Heart right ventricle (tissue), 16 donors: ENCODE measurements around the gene NDUFA8. TPM values are rescaled to one million over a fixed set of nuclear protein-coding genes. Genes with fewer than 3 reads are reported as not detected.

Source experiments
- ATAC-seq, 8 donors: fragments of 200-7000 bp; cut with Tn5 transposase; one replicate each; pipeline ENCODE4 v1.9.1; 2020; ENCODE audit warnings: mild to moderate bottlenecking in 8 of 8, moderate library complexity in 8 of 8, moderate number of reproducible peaks in 1 of 8
- DNase-seq, 2 donors: peaks; one replicate each; pipeline ENCODE4 v3.0.0-alpha.2; 2020
- H3K27ac ChIP-seq, 10 donors: fragments of 200-600 bp; sonication (generic) in 2 of 10; one replicate each; pipeline versions ENCODE4 v1.5.0 to v1.8.0; 2020 to 2022; ENCODE audit warnings: mild to moderate bottlenecking in 3 of 10
- H3K27me3 ChIP-seq, 7 donors: fragments of 200-600 bp; one replicate each; pipeline ENCODE4 v1.8.0; 2021 to 2022; ENCODE audit warnings: mild to moderate bottlenecking in 2 of 7
- H3K36me3 ChIP-seq, 9 donors: fragments of 200-600 bp; sonication (generic) in 1 of 9; one replicate each; pipeline versions ENCODE4 v1.5.0 to v1.8.0; 2020 to 2022; ENCODE audit warnings: mild to moderate bottlenecking in 2 of 9
- H3K4me1 ChIP-seq, 9 donors: fragments of 200-600 bp; sonication (generic) in 1 of 9; one replicate each; pipeline versions ENCODE4 v1.5.0 to v1.8.0; 2020 to 2022; ENCODE audit warnings: mild to moderate bottlenecking in 4 of 9
- H3K4me3 ChIP-seq, 10 donors: fragments of 200-600 bp; sonication (generic) in 2 of 10; one replicate each; pipeline versions ENCODE4 v1.5.0 to v1.8.0; 2020 to 2022; ENCODE audit warnings: mild to moderate bottlenecking in 7 of 10, moderate library complexity in 2 of 10
- H3K9me3 ChIP-seq, 11 donors: fragments of 200-600 bp in 10 of 11; sonication (generic) in 2 of 11; one replicate each; pipeline versions ENCODE4 v1.5.0 to v1.8.0; 2013 to 2022; ENCODE audit warnings: mild to moderate bottlenecking in 2 of 11, control low read depth in 1 of 11, moderate library complexity in 1 of 11
- CTCF ChIP-seq, 9 donors: fragments of 200-600 bp; sonication (generic) in 2 of 9; IDR thresholded peaks; one replicate each; pipeline versions ENCODE4 v1.5.0 to v1.8.0; 2021 to 2022; ENCODE audit warnings: antibody characterized with exemption in 9 of 9, mild to moderate bottlenecking in 5 of 9, moderate library complexity in 1 of 9
- WGBS, 2 donors: extraction: QIAGEN DNeasy Blood & Tissue Kit; methylation state at CpG; one replicate each; pipeline ENCODE4 v1.1.7; 2013; ENCODE audit warnings: inconsistent platforms in 1 of 2; 5-methylcytosine and 5-hydroxymethylcytosine counted together
- intact Hi-C, 10 donors: fragments of 100-400 bp; cut with DNase I; formaldehyde crosslinking; loops; one replicate each; pipeline versions ENCODE4 v1.11.1 to v1.14.2; 2022
- microRNA-seq, 2 donors: library from miRNA; unstranded; fragments of <30 nt; microRNA quantifications; one replicate each; pipeline ENCODE4 v1.2.0, GENCODE V29; 2021
- polyA plus RNA-seq, 2 donors: library from polyadenylated mRNA; stranded (reverse); fragments of 200-250 nt; gene quantifications; one replicate each; pipeline ENCODE4 v1.2.3, GENCODE V29; 2013
- total RNA-seq, 10 donors: library from RNA; stranded (reverse); fragmentation: NEBNext Ultra II Directional in 3 of 10; extraction: Animal tissue kit (Norgen Biotek cat#: 25700) in 3 of 10; gene quantifications; one replicate each; pipeline versions ENCODE4 v1.2.1 to v1.2.4, GENCODE V29; 2021 to 2023
- donor health status: Arrhythmogenic right ventricular cardiomyopathy.
- donor health status: ischemic (EF 13 %, LVEDD 7.1; RV severe dilation, severe dysfunction).
- donor health status: healthy with polysubstance abuse.
- donor health status: DM: no; HTN: yes; CAD: no.
- donor health status: DM: no; HTN: no; CAD: no.
- donor health status: ischemic (EF 25% LVEDD 6.9; RV normal size, moderate dysfunction).
- donor health status: ischemic (EF 25% LVEDD 5.7; RV mildly dilated, moderate dysfunction).
- donor health status: healthy.
- donor health status: DM: yes; HTN: yes; CAD: no.
- donor health status: Ischemic cardiomyopathy.
- donor health status: ischemic (EF 35%, LVEDD 5.7; RV mildly dilated, moderate dysfunction).
- donor health status: nonischemic (EF 11% LVEDD 7.7; RV severe dilation, severe dysfunction).
- donor health status: DM: yes; HTN: yes; CAD: no.
- donor health status: PGD.
- donor health status: ischemic (EF 29% LVEDD 5.4; RV normal size, mild dysfunction).
- donor health status: nonischemic (EF 23%, LVEDD 6.1; RV moderate dilation, normal function).

The NDUFA8 gene
- total and polyA plus RNA-seq, 12 donors = 222 to 739 (median 313) TPM

- H3K36me3 ChIP-seq = no peaks in the 10 kb centered on the region
- TF ChIP-seq CTCF (IDR thresholded peaks at IDR 0.05) = peak; percentile 25 to 75 (median 66)
- peaks cover 0 to 2% (median 0%) of the 10 kb centered on the region in 7 donors for H3K27me3 ChIP-seq
- no peaks in the 10 kb centered on the region for H3K9me3 ChIP-seq
- peaks cover 14 to 42% (median 30%) of the 10 kb centered on the region in 9 donors for H3K4me1 ChIP-seq
- DNase-seq = peak in 1 of 2 donors; percentile 54
- no peak overlapping the region for H3K27ac ChIP-seq
- ATAC-seq = no peak
- intact Hi-C loops = loop anchor here in 7 of 10 donors (5.0 to 10.0 kb wide), 5 partner anchors 257 to 720 kb away; no protein-coding TSS in a partner anchor
- no peak overlapping the region for H3K4me3 ChIP-seq
- WGBS, 2 donors = 26 to 29% methylated on average over 14 of the region's 14 CpGs
Observed at GRCh38 chr9:122095010-122095767, 64.4 kb downstream of the NDUFA8 start.

Small RNA genes within 50 kb of the gene (microRNA-seq; reads per million reads assigned to microRNA genes)
- gene MIR4478 = 0 reads per million in 2 donors

Other genes with a start within 250 kb of the NDUFA8 start
- 1 to 10 TPM; 5.2 to 8.7 (median 5.9) TPM for gene TTLL11, start 66.5 kb downstream of the NDUFA8 start, total RNA-seq
- gene TTLL11, start 66.5 kb downstream of the NDUFA8 start, polyA plus RNA-seq = 1 to 10 TPM; 2.6 to 4.7 TPM
- not detected for gene MORN5, start 129 bp upstream of the NDUFA8 start, total RNA-seq
- not detected for gene MORN5, start 129 bp upstream of the NDUFA8 start, polyA plus RNA-seq
- gene LHX6, start 69.2 kb upstream of the NDUFA8 start, total RNA-seq = 1 to 10 TPM; 1.9 to 9.4 (median 4.8) TPM
- gene LHX6, start 69.2 kb upstream of the NDUFA8 start, polyA plus RNA-seq = 1 to 10 TPM; 7.3 to 7.5 TPM
- gene RBM18, start 105.1 kb upstream of the NDUFA8 start, total RNA-seq = 10 to 100 TPM; 36.2 to 47.6 (median 43.4) TPM
- gene RBM18, start 105.1 kb upstream of the NDUFA8 start, polyA plus RNA-seq = 10 to 100 TPM in 1 of 2 donors, 1 to 10 TPM in 1; 6.0 to 13.6 TPM
- gene MRRF, start 105.1 kb upstream of the NDUFA8 start, total RNA-seq = 10 to 100 TPM; 30.3 to 45.9 (median 39.1) TPM
- 10 to 100 TPM; 35.0 to 37.7 TPM for gene MRRF, start 105.1 kb upstream of the NDUFA8 start, polyA plus RNA-seq
- gene PTGS1, start 211.2 kb upstream of the NDUFA8 start, total RNA-seq = 10 to 100 TPM in 1 of 10 donors, 1 to 10 TPM in 9; 1.1 to 15.6 (median 4.0) TPM
- gene PTGS1, start 211.2 kb upstream of the NDUFA8 start, polyA plus RNA-seq = 1 to 10 TPM in 1 of 2 donors, under 1 TPM in 1; 0.95 to 2.9 TPM